WTC11 (cell line): ENCODE measurements around the gene NEDD4.

Experiments
- AFF4 ChIP-seq: sonication (generic); formaldehyde crosslinking; IDR thresholded peaks from 2 replicates; pipeline ENCODE4 v1.8.1; 2023; ENCODE audit warnings: mild to moderate bottlenecking, missing genetic modification reagents, borderline replicate concordance
- ATF3 ChIP-seq: sonication (generic); formaldehyde crosslinking; conservative IDR thresholded peaks from 2 replicates; pipeline ENCODE4 v1.8.1; 2022; ENCODE audit warnings: mild to moderate bottlenecking, missing genetic modification reagents
- CBFB ChIP-seq: sonication (generic); formaldehyde crosslinking; IDR thresholded peaks from 2 replicates; pipeline ENCODE4 v1.8.1; 2022; ENCODE audit warnings: mild to moderate bottlenecking, low read depth, missing genetic modification reagents
- CTCF ChIP-seq: fragments of 200-600 bp; IDR thresholded peaks from 2 replicates; pipeline ENCODE4 v1.8.0; 2022; ENCODE audit warnings: antibody characterized with exemption
- ERG ChIP-seq: fragments of 250-450 bp; sonication (Bioruptor Pico); IDR thresholded peaks from 2 replicates; pipeline ENCODE4 v1.8.0; 2021; ENCODE audit warnings: mild to moderate bottlenecking
- GABPB1 ChIP-seq: sonication (generic); formaldehyde crosslinking; IDR thresholded peaks from 2 replicates; pipeline ENCODE4 v1.8.1; 2023; ENCODE audit warnings: mild to moderate bottlenecking, missing genetic modification reagents
- NFYB ChIP-seq: sonication (generic); formaldehyde crosslinking; conservative IDR thresholded peaks from 2 replicates; pipeline ENCODE4 v1.8.0; 2022; ENCODE audit warnings: low read depth, missing genetic modification reagents
- PREB ChIP-seq: sonication (generic); formaldehyde crosslinking; IDR thresholded peaks from 2 replicates; pipeline ENCODE4 v1.8.1; 2022; ENCODE audit warnings: mild to moderate bottlenecking, missing genetic modification reagents, moderate library complexity, borderline replicate concordance
- RORB ChIP-seq: fragments of 250-450 bp; sonication (Bioruptor Pico); IDR thresholded peaks from 2 replicates; pipeline ENCODE4 v1.9.0; 2021; ENCODE audit warnings: mild to moderate bottlenecking
- TP53 ChIP-seq: sonication (generic); formaldehyde crosslinking; IDR thresholded peaks from 2 replicates; pipeline ENCODE4 v1.8.1; 2023; ENCODE audit warnings: mild to moderate bottlenecking, missing genetic modification reagents
- ZNF121 ChIP-seq: sonication (generic); formaldehyde crosslinking; IDR thresholded peaks from 2 replicates; pipeline ENCODE4 v1.8.0; 2023; ENCODE audit warnings: missing genetic modification reagents

GRCh38 chr15:55960946-55961345 lies 32.5 kb downstream of the NEDD4 start:
- no peak for TF ChIP-seq RORB (CRISPR knock-in tag)
- TF ChIP-seq CTCF: no peak
- no peak for TF ChIP-seq ZNF121 (CRISPR knock-in tag)
- no peak for TF ChIP-seq GABPB1 (CRISPR knock-in tag)
- no peak for TF ChIP-seq AFF4 (CRISPR knock-in tag)
- TF ChIP-seq ERG (CRISPR knock-in tag): no peak
- TF ChIP-seq PREB: no peak
- TF ChIP-seq CBFB (CRISPR knock-in tag): no peak
- TF ChIP-seq ATF3 (CRISPR knock-in tag): no peak
- no peak for TF ChIP-seq TP53
- TF ChIP-seq NFYB (CRISPR knock-in tag): no peak
